ENCODE measurements around the gene MC5R.

MC5R gene

GRCh38 chr18:13813271-13813849, 10.6 kb upstream of the MC5R start:
- Histone ChIP-seq H3K27ac (ENCODE audit: low read length) (no peak overlapping the region), H3K4me3 (ENCODE audit: low read length) (no peak overlapping the region), H3K27me3 (ENCODE audit: low read depth, low read length) (peaks cover 4% of the 10 kb centered on the region; the same call in 1 of the 2 replicates), H3K9ac (ENCODE audit: low read length) (no peak overlapping the region), H3K79me2 (ENCODE audit: low read length) (no peaks in the 10 kb centered on the region), H2AFZ (ENCODE audit: low read depth, low read length) (no peak overlapping the region), H3K4me1 (ENCODE audit: low read length) (no peaks in the 10 kb centered on the region), H3K4me2 (ENCODE audit: low read length) (peak overlapping the region; percentile 21), H3K9me3 (ENCODE audit: insufficient read depth, low read length) (no peaks in the 10 kb centered on the region), H4K20me1 (ENCODE audit: insufficient read depth, low read length) (no peaks in the 10 kb centered on the region), H3K36me3 (replicated peaks; ENCODE audit: low read depth, low read length) (no peaks in the 10 kb centered on the region)
- TF ChIP-seq EZH2phosphoT487 (IDR thresholded peaks at IDR 0.05; ENCODE audit: low read depth) (no peak), CTCF (IDR thresholded peaks at IDR 0.05; ENCODE audit: low read depth, low read length) (peak; percentile 91)

- Histone ChIP-seq H3K4me3 (ENCODE audit: low read length) (no peak overlapping the region), H3K9me3 (ENCODE audit: insufficient read depth, low read length) (no peaks in the 10 kb centered on the region), H3K27me3 (ENCODE audit: low read depth, low read length) (peaks cover 43% of the 10 kb centered on the region), H3K36me3 (replicated peaks; ENCODE audit: low read depth, low read length) (no peaks in the 10 kb centered on the region), H3K9ac (ENCODE audit: low read length) (no peak overlapping the region), H4K20me1 (ENCODE audit: insufficient read depth, low read length) (no peaks in the 10 kb centered on the region), H3K27ac (ENCODE audit: low read length) (no peak overlapping the region), H3K4me1 (ENCODE audit: low read length) (no peaks in the 10 kb centered on the region), H3K79me2 (ENCODE audit: low read length) (no peaks in the 10 kb centered on the region), H3K4me2 (ENCODE audit: low read length) (no peak overlapping the region), H2AFZ (ENCODE audit: low read depth, low read length) (no peak overlapping the region)
- TF ChIP-seq EZH2phosphoT487 (IDR thresholded peaks at IDR 0.05; ENCODE audit: low read depth) (no peak), CTCF (IDR thresholded peaks at IDR 0.05; ENCODE audit: low read depth, low read length) (no peak)
Measured at GRCh38 chr18:13826209-13826608, 2.3 kb downstream of the MC5R start.

- Histone ChIP-seq H3K9me3 (ENCODE audit: insufficient read depth, low read length) (no peaks in the 10 kb centered on the region), H3K4me2 (ENCODE audit: low read length) (no peak overlapping the region)
- TF ChIP-seq CTCF (IDR thresholded peaks at IDR 0.05; ENCODE audit: low read depth, low read length) (peak; percentile 38), EZH2phosphoT487 (IDR thresholded peaks at IDR 0.05; ENCODE audit: low read depth) (no peak)
Measured at GRCh38 chr18:13831864-13832508, 8.0 kb downstream of the MC5R start.

GRCh38 chr18:13834496-13835015, 10.6 kb downstream of the MC5R start:
- no peak for TF ChIP-seq EZH2phosphoT487 (IDR thresholded peaks at IDR 0.05; ENCODE audit: low read depth)
- no peak for TF ChIP-seq CTCF (IDR thresholded peaks at IDR 0.05; ENCODE audit: low read depth, low read length)
- H3K4me3 ChIP-seq (ENCODE audit: low read length) = peak overlapping the region; percentile 14
- H3K27me3 ChIP-seq (ENCODE audit: low read depth, low read length) = peaks cover 15% of the 10 kb centered on the region
- H3K27ac ChIP-seq (ENCODE audit: low read length) = no peak overlapping the region
- peak overlapping the region; percentile 65; the same call in 1 of the 2 replicates for H2AFZ ChIP-seq (ENCODE audit: low read depth, low read length)
- H3K36me3 ChIP-seq (replicated peaks; ENCODE audit: low read depth, low read length) = no peaks in the 10 kb centered on the region
- no peak overlapping the region for H3K9ac ChIP-seq (ENCODE audit: low read length)
- H3K4me1 ChIP-seq (ENCODE audit: low read length) = peaks cover 16% of the 10 kb centered on the region
- no peaks in the 10 kb centered on the region for H3K79me2 ChIP-seq (ENCODE audit: low read length)
- H3K4me2 ChIP-seq (ENCODE audit: low read length) = peak overlapping the region; percentile 56
- H3K9me3 ChIP-seq (ENCODE audit: insufficient read depth, low read length) = no peaks in the 10 kb centered on the region
- no peaks in the 10 kb centered on the region for H4K20me1 ChIP-seq (ENCODE audit: insufficient read depth, low read length)

More at GRCh38 chr18:13831864-13832508, 8.0 kb downstream of the MC5R start:
- no peak overlapping the region for H3K27ac ChIP-seq (ENCODE audit: low read length)
- H3K9ac ChIP-seq (ENCODE audit: low read length) = no peak overlapping the region
- H2AFZ ChIP-seq (ENCODE audit: low read depth, low read length) = no peak overlapping the region
- no peaks in the 10 kb centered on the region for H3K79me2 ChIP-seq (ENCODE audit: low read length)
- H4K20me1 ChIP-seq (ENCODE audit: insufficient read depth, low read length) = no peaks in the 10 kb centered on the region
- H3K4me1 ChIP-seq (ENCODE audit: low read length) = peaks cover 16% of the 10 kb centered on the region
- H3K36me3 ChIP-seq (replicated peaks; ENCODE audit: low read depth, low read length) = no peaks in the 10 kb centered on the region
- peaks cover 37% of the 10 kb centered on the region for H3K27me3 ChIP-seq (ENCODE audit: low read depth, low read length)
- H3K4me3 ChIP-seq (ENCODE audit: low read length) = no peak overlapping the region

All from OCI-LY3 (cell line).